HCT116 (cell line): ENCODE measurements around the gene CADPS. TPM values are rescaled to one million over a fixed set of nuclear protein-coding genes. Genes with fewer than 3 reads are reported as not detected.

Experiments used
- ATAC-seq: fragments of 200-7000 bp; cut with Tn5 transposase; 2 replicates; pipeline ENCODE4 v1.9.1; 2020; ENCODE audit warnings: mild to moderate bottlenecking, moderate library complexity
- BruUV-seq: library from RNA; stranded (reverse); fragments of 400-500 nt; replicated peaks from 2 replicates; lab custom pipeline; 2021; lab: Mats Ljungman, UMichigan
- CTCF ChIA-PET: fragments of 300-600 bp; sonication (Branson Sonifier 250); formaldehyde crosslinking; loops from one replicate; lab custom pipeline; 2021; ENCODE audit warnings: antibody characterized with exemption; lab: Charles Lee
- POLR2A ChIA-PET: fragments of 300-600, 350-600 bp; sonication (Branson Sonifier 250); formaldehyde crosslinking; loops from one replicate; lab custom pipeline; 2021; ENCODE audit warnings: antibody characterized with exemption; lab: Charles Lee
- RAD21 ChIA-PET, 2 experiments: fragments of 300-600 bp; sonication (Branson Sonifier 250); formaldehyde crosslinking; loops; one replicate each; lab custom pipeline; 2023; ENCODE audit warnings: low total read pairs in 2 of 2; ENCODE audit not compliant: uncharacterized antibody in 2 of 2, unreplicated experiment in 2 of 2, low non-redundant PET in 1 of 2; lab: Charles Lee
- DNase-seq: peaks from one replicate; pipeline ENCODE4 v3.0.0-alpha.2; 2010; ENCODE audit warnings: low read depth, low spot score
- H2AFZ ChIP-seq: fragments of 200-600 bp; shearing (Covaris generic), sonication (generic); 2 replicates; pipeline ENCODE4 v1.6.1; 2017; ENCODE audit warnings: low read depth, mixed run types, mixed read lengths, antibody characterized with exemption, low read length; ENCODE audit not compliant: poor library complexity, severe bottlenecking
- H3K27ac ChIP-seq: 2 replicates; pipeline ENCODE4 v1.5.1; 2012; ENCODE audit warnings: low read depth, low read length
- H3K27me3 ChIP-seq: fragments of 200-600 bp; sonication (generic); 2 replicates; pipeline ENCODE4 v1.6.1; 2016; ENCODE audit warnings: mixed run types, low read length, mixed read lengths; ENCODE audit not compliant: insufficient read depth
- H3K36me3 ChIP-seq, 2 experiments: fragments of 200-500 bp in 1 of 2; fragments of 200-600 bp in 1 of 2; sonication (Bioruptor generic) in 1 of 2; sonication (generic) in 1 of 2; 2 replicates each; pipeline versions ENCODE4 v1.5.1 to v1.6.1; 2014 to 2016; ENCODE audit warnings: low read length in 2 of 2, inconsistent platforms in 1 of 2, mixed read lengths in 1 of 2, mixed run types in 1 of 2; ENCODE audit not compliant: insufficient read depth in 2 of 2, control insufficient read depth in 1 of 2
- H3K4me1 ChIP-seq, 2 experiments: fragments of 200-600 bp in 1 of 2; sonication (generic) in 1 of 2; 2 replicates each; pipeline versions ENCODE4 v1.5.1 to v1.6.1; 2012 to 2017; ENCODE audit warnings: low read length in 2 of 2, inconsistent platforms in 1 of 2, mild to moderate bottlenecking in 1 of 2, mixed read lengths in 1 of 2, mixed run types in 1 of 2, moderate library complexity in 1 of 2; ENCODE audit not compliant: insufficient read depth in 2 of 2, control insufficient read depth in 1 of 2
- H3K4me2 ChIP-seq: fragments of 200-600 bp; sonication (generic); 2 replicates; pipeline ENCODE4 v1.6.1; 2017; ENCODE audit warnings: mixed run types, low read length, mixed read lengths
- H3K4me3 ChIP-seq, 2 experiments: fragments of 200-600 bp in 1 of 2; sonication (generic) in 1 of 2; replicated peaks in 1 of 2; 2 replicates each; pipeline ENCODE4 v1.5.1; 2011 to 2016; ENCODE audit warnings: low read length in 2 of 2, control low read depth in 1 of 2, low read depth in 1 of 2, mild to moderate bottlenecking in 1 of 2, mixed read lengths in 1 of 2, mixed run types in 1 of 2
- H3K79me2 ChIP-seq: fragments of 200-600 bp; sonication (generic); 2 replicates; pipeline ENCODE4 v1.6.1; 2017; ENCODE audit warnings: mild to moderate bottlenecking, mixed run types, low read length, moderate library complexity, mixed read lengths; ENCODE audit not compliant: insufficient read depth
- H3K9ac ChIP-seq: fragments of 200-600 bp; sonication (generic); 2 replicates; pipeline ENCODE4 v1.6.1; 2016; ENCODE audit warnings: low read length, mixed read lengths
- H3K9me2 ChIP-seq: fragments of 200-600 bp; sonication (generic), shearing (Covaris generic); 2 replicates; pipeline ENCODE4 v1.6.1; 2017; ENCODE audit warnings: mixed run types, mild to moderate bottlenecking, moderate library complexity; ENCODE audit not compliant: insufficient read depth
- H3K9me3 ChIP-seq, 2 experiments: fragments of 200-500 bp in 1 of 2; fragments of 200-600 bp in 1 of 2; sonication (Bioruptor generic) in 1 of 2; sonication (generic) in 1 of 2; 2 replicates each; pipeline ENCODE4 v1.6.1; 2014 to 2017; ENCODE audit warnings: low read length in 2 of 2, mixed read lengths in 2 of 2, inconsistent platforms in 1 of 2, low read depth in 1 of 2, mild to moderate bottlenecking in 1 of 2, mixed run types in 1 of 2, moderate library complexity in 1 of 2; ENCODE audit not compliant: control insufficient read depth in 1 of 2, insufficient read depth in 1 of 2
- H4K20me1 ChIP-seq: fragments of 200-600 bp; sonication (generic), shearing (Covaris generic); 2 replicates; pipeline ENCODE4 v1.6.1; 2017; ENCODE audit warnings: mixed run types, mild to moderate bottlenecking, moderate library complexity; ENCODE audit not compliant: insufficient read depth
- CBX3 ChIP-seq: IDR thresholded peaks from 2 replicates; pipeline ENCODE4 v1.6.1; 2012; ENCODE audit warnings: low read depth
- EGR1 ChIP-seq: IDR thresholded peaks from 2 replicates; pipeline ENCODE4 v1.6.1; 2012; ENCODE audit warnings: low read depth
- ELF1 ChIP-seq: IDR thresholded peaks from 2 replicates; pipeline ENCODE4 v1.6.1; 2012; ENCODE audit warnings: low read depth, borderline replicate concordance
- FOSL1 ChIP-seq: IDR thresholded peaks from 2 replicates; pipeline ENCODE4 v1.6.1; 2012; ENCODE audit warnings: low read depth
- JUND ChIP-seq: IDR thresholded peaks from 2 replicates; pipeline ENCODE4 v1.6.1; 2012
- POLR2A ChIP-seq: IDR thresholded peaks from 2 replicates; pipeline ENCODE4 v1.7.0; 2011; ENCODE audit warnings: borderline replicate concordance; ENCODE audit not compliant: insufficient read depth, insufficient read length; ENCODE audit errors: extremely low read depth
- POLR2AphosphoS5 ChIP-seq: IDR thresholded peaks from 2 replicates; pipeline ENCODE4 v1.6.1; 2011; ENCODE audit warnings: mild to moderate bottlenecking, low read depth, low read length, moderate library complexity
- RAD21 ChIP-seq: IDR thresholded peaks from 2 replicates; pipeline ENCODE4 v1.6.1; 2012; ENCODE audit warnings: low read depth, mild to moderate bottlenecking
- SIN3A ChIP-seq: IDR thresholded peaks from 2 replicates; pipeline ENCODE4 v1.6.1; 2012; ENCODE audit warnings: low read depth
- SRF ChIP-seq: IDR thresholded peaks from 2 replicates; pipeline ENCODE4 v1.6.1; 2012; ENCODE audit warnings: low read depth
- TCF7L2 ChIP-seq: IDR thresholded peaks from 2 replicates; pipeline ENCODE4 v1.7.0; 2011; ENCODE audit warnings: borderline replicate concordance, inconsistent platforms; ENCODE audit not compliant: insufficient read depth, insufficient read length; ENCODE audit errors: extremely low read depth
- YY1 ChIP-seq: IDR thresholded peaks from 2 replicates; pipeline ENCODE4 v1.6.1; 2011; ENCODE audit warnings: low read length, low read depth, moderate library complexity, mild to moderate bottlenecking; ENCODE audit not compliant: insufficient replicate concordance; ENCODE audit errors: extremely low read depth
- ZNF274 ChIP-seq: fragments of 200-500 bp; sonication (Bioruptor generic); IDR thresholded peaks from 2 replicates; pipeline ENCODE4 v1.6.1; 2014; ENCODE audit warnings: mild to moderate bottlenecking, low read depth, low read length, inconsistent platforms
- intact Hi-C: fragments of 100-400 bp; cut with micrococcal nuclease; formaldehyde crosslinking; loops from 2 replicates; pipeline ENCODE4 v1.10.0; 2022
- total RNA-seq: library from RNA; stranded (reverse); gene quantifications from one replicate; pipeline ENCODE4 v1.2.1, GENCODE V29; 2021; ENCODE audit not compliant: unreplicated experiment
- TF ChIP-seq, protein P1 (sequence below): IDR thresholded peaks from 2 replicates; pipeline ENCODE4 v1.6.1; 2012

The CADPS gene
- total RNA-seq, 1 experiment from 2014 or later = not detected

- no peak for ATAC-seq
- no peak overlapping the region for H3K27ac ChIP-seq
- RAD21 ChIA-PET = no interaction called here
- CTCF ChIA-PET = no interaction called here
- TF ChIP-seq EGR1 = no peak
- TF ChIP-seq POLR2A = no peak
- TF ChIP-seq POLR2AphosphoS5 = no peak
- no peak for TF ChIP-seq CBX3
- no peak for TF ChIP-seq RAD21
- TF ChIP-seq SRF = no peak
- TF ChIP-seq ZNF274 = no peak
- no peak for TF ChIP-seq TCF7L2
- TF ChIP-seq SIN3A = no peak
- no peaks in the 10 kb centered on the region for H3K36me3 ChIP-seq
- H3K9ac ChIP-seq = no peak overlapping the region
- intact Hi-C loops = no loop called here
- no peaks in the 10 kb centered on the region for H4K20me1 ChIP-seq
- H3K4me3 ChIP-seq = no peak overlapping the region
- H3K4me2 ChIP-seq = no peak overlapping the region
- H3K4me1 ChIP-seq = no peaks in the 10 kb centered on the region
- no peaks in the 10 kb centered on the region for H3K9me3 ChIP-seq
- no peaks in the 10 kb centered on the region for H3K9me2 ChIP-seq
- DNase-seq = no peak
- no peak overlapping the region for H2AFZ ChIP-seq
- H3K79me2 ChIP-seq = no peaks in the 10 kb centered on the region
- no TSS peak for BruUV-seq
- H3K27me3 ChIP-seq = peaks cover 23% of the 10 kb centered on the region
- POLR2A ChIA-PET = no interaction called here
Observed at GRCh38 chr3:62374341-62375218, 500.6 kb downstream of the CADPS start.

GRCh38 chr3:62373714-62374333 lies 501.4 kb downstream of the CADPS start:
- H2AFZ ChIP-seq = no peak overlapping the region
- POLR2A ChIA-PET = no interaction called here
- no peak overlapping the region for H3K9ac ChIP-seq
- no peak overlapping the region for H3K4me2 ChIP-seq
- H3K36me3 ChIP-seq = no peaks in the 10 kb centered on the region
- no peak for TF ChIP-seq JUND
- TF ChIP-seq, protein P1, sequence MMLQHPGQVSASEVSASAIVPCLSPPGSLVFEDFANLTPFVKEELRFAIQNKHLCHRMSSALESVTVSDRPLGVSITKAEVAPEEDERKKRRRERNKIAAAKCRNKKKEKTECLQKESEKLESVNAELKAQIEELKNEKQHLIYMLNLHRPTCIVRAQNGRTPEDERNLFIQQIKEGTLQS = no peak
- TF ChIP-seq ELF1 = no peak
- no peak for TF ChIP-seq RAD21
- TF ChIP-seq FOSL1 = no peak
- TF ChIP-seq CBX3 = no peak
- TF ChIP-seq YY1 = no peak
- peaks cover 19% of the 10 kb centered on the region; the same call in 1 of the 2 replicates for H3K27me3 ChIP-seq
- H3K79me2 ChIP-seq = no peaks in the 10 kb centered on the region
- BruUV-seq = no TSS peak
- H4K20me1 ChIP-seq = no peaks in the 10 kb centered on the region
- H3K4me3 ChIP-seq = no peak overlapping the region
- H3K9me2 ChIP-seq = no peaks in the 10 kb centered on the region
- RAD21 ChIA-PET = no interaction called here
- DNase-seq = no peak
- intact Hi-C loops = no loop called here
- H3K9me3 ChIP-seq = no peaks in the 10 kb centered on the region
- no peak for ATAC-seq
- CTCF ChIA-PET = no interaction called here
- no peaks in the 10 kb centered on the region for H3K4me1 ChIP-seq
- H3K27ac ChIP-seq = no peak overlapping the region
